Measurements from ENCODE around the gene IMMP2L.

Gene IMMP2L

GRCh38 chr7:110786328-110786965 is 775.8 kb downstream of the IMMP2L start:
- TF ChIP-seq CTCF (IDR thresholded peaks at IDR 0.05): no peak

- no peak for TF ChIP-seq CTCF (IDR thresholded peaks at IDR 0.05)
These were observed 777.5 kb downstream of the IMMP2L start for GRCh38 chr7:110784749-110785148.

GRCh38 chr7:110780712-110781111 is 781.6 kb downstream of the IMMP2L start:
- TF ChIP-seq CTCF (IDR thresholded peaks at IDR 0.05): no peak

GRCh38 chr7:110779339-110779738 is 783.0 kb downstream of the IMMP2L start:
- no peak for TF ChIP-seq CTCF (IDR thresholded peaks at IDR 0.05)

- TF ChIP-seq CTCF (IDR thresholded peaks at IDR 0.05): no peak
These were observed 787.2 kb downstream of the IMMP2L start for GRCh38 chr7:110775046-110775445.

GRCh38 chr7:110774071-110774470 is 788.2 kb downstream of the IMMP2L start:
- TF ChIP-seq CTCF (IDR thresholded peaks at IDR 0.05): no peak

- no peak for TF ChIP-seq CTCF (IDR thresholded peaks at IDR 0.05)
These were observed 789.7 kb downstream of the IMMP2L start for GRCh38 chr7:110772615-110773014.

- TF ChIP-seq CTCF (IDR thresholded peaks at IDR 0.05): no peak
These were observed 790.6 kb downstream of the IMMP2L start for GRCh38 chr7:110771717-110772116.
